ENCODE results near the gene SUB1. TPM values are rescaled to one million over a fixed set of nuclear protein-coding genes. Genes with fewer than 3 reads are reported as not detected.

SUB1 gene
- total and polyA plus RNA-seq, 3 donors from 2014 or later, result 147 to 210 (median 195) TPM

- Histone ChIP-seq H3K27ac (no peak overlapping the region), H3K27me3 (no peaks in the 10 kb centered on the region), H3K9me3 (no peaks in the 10 kb centered on the region), H3K36me3 (ENCODE audit: low read depth, missing control alignments) (no peaks in the 10 kb centered on the region), H3K4me3 (no peak overlapping the region), H3K4me1 (peaks cover 12% of the 10 kb centered on the region)
- intact Hi-C loops (cut with DNase I; ENCODE audit: low total_unique reads), result loop anchor here (10.0 kb wide), 1 partner anchor 370 kb away; no protein-coding TSS in a partner anchor
- DNase-seq, result no peak
- TF ChIP-seq CTCF (IDR thresholded peaks at IDR 0.05), result no peak
- TF ChIP-seq POLR2A (IDR thresholded peaks at IDR 0.05), result no peak
- WGBS, 2 donors, result 54% methylated on average over 3 of the region's 3 CpGs
Measured at GRCh38 chr5:32615236-32615635, 29.9 kb downstream of the SUB1 start.

GRCh38 chr5:32618962-32619361, 33.6 kb downstream of the SUB1 start:
- intact Hi-C loops (cut with DNase I; ENCODE audit: low total_unique reads), result loop anchor here (10.0 kb wide), 1 partner anchor 374 kb away; no protein-coding TSS in a partner anchor
- TF ChIP-seq CTCF (IDR thresholded peaks at IDR 0.05), result no peak
- TF ChIP-seq POLR2A (IDR thresholded peaks at IDR 0.05), result no peak
- no peak for DNase-seq

GRCh38 chr5:32621256-32621655, 35.9 kb downstream of the SUB1 start:
- DNase-seq, result no peak
- TF ChIP-seq POLR2A (IDR thresholded peaks at IDR 0.05), result no peak
- no peak for TF ChIP-seq CTCF (IDR thresholded peaks at IDR 0.05)
- Histone ChIP-seq H3K36me3 (ENCODE audit: low read depth, missing control alignments) (no peaks in the 10 kb centered on the region), H3K9me3 (no peaks in the 10 kb centered on the region), H3K4me3 (no peak overlapping the region), H3K27me3 (no peaks in the 10 kb centered on the region), H3K4me1 (no peaks in the 10 kb centered on the region), H3K27ac (no peak overlapping the region)
- intact Hi-C loops (cut with DNase I; ENCODE audit: low total_unique reads), result no loop called here
- 75 to 81% methylated on average over 8 of the region's 8 CpGs for WGBS, 2 donors

More at GRCh38 chr5:32618962-32619361, 33.6 kb downstream of the SUB1 start:
- H3K4me1 ChIP-seq, result no peaks in the 10 kb centered on the region
- no peak overlapping the region for H3K4me3 ChIP-seq
- H3K36me3 ChIP-seq (ENCODE audit: low read depth, missing control alignments), result no peaks in the 10 kb centered on the region
- no peaks in the 10 kb centered on the region for H3K9me3 ChIP-seq
- WGBS, 2 donors, result 62 to 71% methylated on average over 2 of the region's 2 CpGs
- H3K27me3 ChIP-seq, result no peaks in the 10 kb centered on the region
- no peak overlapping the region for H3K27ac ChIP-seq

- intact Hi-C loops (cut with DNase I; ENCODE audit: low total_unique reads), result no loop called here
- H3K4me1 ChIP-seq, result no peaks in the 10 kb centered on the region
- H3K36me3 ChIP-seq (ENCODE audit: low read depth, missing control alignments), result no peaks in the 10 kb centered on the region
- H3K4me3 ChIP-seq, result no peak overlapping the region
- TF ChIP-seq POLR2A (IDR thresholded peaks at IDR 0.05) (no peak), CTCF (IDR thresholded peaks at IDR 0.05) (no peak)
- DNase-seq, result no peak
- H3K9me3 ChIP-seq, result no peaks in the 10 kb centered on the region
- WGBS, 2 donors, result 72 to 74% methylated on average over 3 of the region's 3 CpGs
- H3K27ac ChIP-seq, result no peak overlapping the region
- H3K27me3 ChIP-seq, result no peaks in the 10 kb centered on the region
Measured at GRCh38 chr5:32625106-32625505, 39.7 kb downstream of the SUB1 start.

- Histone ChIP-seq H3K27ac (no peak overlapping the region), H3K36me3 (ENCODE audit: low read depth, missing control alignments) (no peaks in the 10 kb centered on the region), H3K4me3 (no peak overlapping the region), H3K27me3 (no peaks in the 10 kb centered on the region), H3K9me3 (no peaks in the 10 kb centered on the region), H3K4me1 (no peaks in the 10 kb centered on the region)
- WGBS, 2 donors, result 89 to 98% methylated on average over 5 of the region's 5 CpGs
- intact Hi-C loops (cut with DNase I; ENCODE audit: low total_unique reads), result no loop called here
- no peak for DNase-seq
- TF ChIP-seq CTCF (IDR thresholded peaks at IDR 0.05) (no peak), POLR2A (IDR thresholded peaks at IDR 0.05) (no peak)
Measured at GRCh38 chr5:32625547-32625946, 40.2 kb downstream of the SUB1 start.
